H1 (cell line): ENCODE data around the gene C16orf87. TPM values are rescaled to one million over a fixed set of nuclear protein-coding genes. Genes with fewer than 3 reads are reported as not detected.

Source experiments
- KDM4A ChIP-seq: IDR thresholded peaks from one replicate; pipeline ENCODE4 v1.7.1; 2012; ENCODE audit warnings: low read depth, mild to moderate bottlenecking, moderate library complexity, low read length, inconsistent platforms; ENCODE audit not compliant: severe bottlenecking
- PHF8 ChIP-seq: fragments of 200-600 bp; sonication (generic); conservative IDR thresholded peaks from 2 replicates; pipeline ENCODE4 v1.7.1; 2012; ENCODE audit warnings: low read depth, mild to moderate bottlenecking, inconsistent platforms, low read length, moderate library complexity
- ZNF274 ChIP-seq: IDR thresholded peaks from 2 replicates; pipeline ENCODE4 v1.7.0; 2012; ENCODE audit warnings: low read length, borderline replicate concordance; ENCODE audit errors: extremely low read depth
- polyA plus RNA-seq, 7 experiments: library from polyadenylated mRNA; depleted of rRNA in 3 of 7; stranded (reverse) in 5 of 7; unstranded in 2 of 7; fragments of >200 nt in 5 of 7; fragments of 200-250 nt in 2 of 7; gene quantifications; 1 replicate in 5 of 7; 2 replicates in 1 of 7; 4 replicates in 1 of 7; pipeline versions ENCODE4 v1.2.1 to v1.2.3, GENCODE V29; 2011 to 2013; ENCODE audit warnings: missing spikeins in 2 of 7, mixed read lengths in 2 of 7
- total RNA-seq: library from RNA; stranded (reverse); fragmentation: NEBNext Ultra II Directional; extraction: Animal tissue kit (Norgen Biotek cat#: 25700); gene quantifications from 2 replicates; pipeline ENCODE4 v1.2.1, GENCODE V29; 2021

C16orf87 gene
- total and polyA plus RNA-seq, 2 of the 8 experiments (the other 6 are each of a cell fraction or from before 2014, with no cell fraction given), result 4.8 to 21.8 TPM

DNA sequence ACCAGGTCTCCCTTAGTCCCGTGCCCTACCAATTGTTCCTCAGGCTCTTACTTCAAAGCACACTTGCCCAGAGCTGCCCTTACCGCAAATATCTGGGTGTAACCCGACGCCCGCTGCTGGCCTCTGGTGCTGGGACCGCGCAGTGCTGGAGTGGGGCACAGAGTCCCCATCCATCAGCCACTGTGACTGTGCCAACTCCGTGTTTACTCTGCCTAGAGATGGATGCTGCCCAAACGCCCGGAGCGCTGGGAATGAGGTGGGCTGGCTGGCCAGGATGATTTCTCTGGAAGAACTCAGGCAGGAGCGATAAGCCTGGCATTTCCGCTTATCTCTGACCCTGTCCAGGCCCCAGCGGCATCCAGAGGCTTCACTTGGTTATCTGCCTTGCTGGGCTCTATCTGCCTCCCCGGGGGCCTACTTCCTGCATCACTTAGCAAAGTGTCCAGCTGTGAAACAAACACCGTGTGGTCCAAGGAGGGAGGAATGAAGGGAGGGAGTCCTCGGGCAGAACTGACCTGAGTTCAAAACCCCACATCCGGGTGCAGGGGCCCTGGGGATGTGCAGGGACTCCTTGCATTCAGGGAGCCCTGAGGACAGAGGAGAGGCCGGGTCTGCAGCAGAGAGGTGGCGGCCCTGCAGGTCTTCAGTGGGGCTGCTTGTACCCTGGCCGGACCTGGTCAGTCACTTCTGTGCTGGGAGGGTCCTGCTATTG, 73.5 kb downstream of the C16orf87 start (continued):
- TF ChIP-seq KDM4A, result no peak
- TF ChIP-seq PHF8, result no peak
- TF ChIP-seq ZNF274, result no peak
- TF ChIP-seq, all 59 proteins: peak for 0
